HG03175 (cell line): Measurements from ENCODE around the gene LCT.
"Not testable (repeated sequence)": the region's sequence is repeated elsewhere in the genome, so short reads cannot be mapped to it uniquely, and the experiment has no call there.

Experiments used
- ATAC-seq: cut with Tn5 transposase; IDR thresholded peaks from one replicate; pipeline ENCODE4 v1.9.1; 2021; ENCODE audit warnings: mild to moderate bottlenecking, moderate library complexity; ENCODE audit not compliant: unreplicated experiment

LCT gene

GRCh38 chr2:135836596-135837270 lies at the start of gene LCT:
TSS of gene LCT (minus strand) at chr2:135837184. CDS start at chr2:135837169, 15 bp downstream.
- no peak for ATAC-seq

DNA sequence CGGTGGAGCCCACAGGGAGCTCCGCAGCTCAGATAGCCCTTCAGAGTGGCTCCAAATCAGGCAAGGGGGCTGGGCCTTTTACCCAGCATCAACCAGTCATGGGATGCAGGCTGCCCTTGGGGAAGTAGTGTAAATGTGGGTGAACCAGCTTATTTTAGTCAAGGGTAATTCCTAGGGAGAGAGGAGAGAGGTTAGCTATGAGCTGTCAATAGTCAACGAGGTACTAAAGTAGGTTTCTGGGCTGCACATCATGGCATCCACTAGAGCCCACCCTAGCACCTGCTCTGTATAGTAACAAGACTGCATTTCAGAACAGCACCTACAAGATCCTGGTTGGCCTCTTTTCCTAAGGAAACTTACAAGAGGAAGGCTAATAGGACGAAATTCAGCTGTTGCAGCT lies 48.7 kb upstream of the LCT start:
- ATAC-seq = no peak

DNA sequence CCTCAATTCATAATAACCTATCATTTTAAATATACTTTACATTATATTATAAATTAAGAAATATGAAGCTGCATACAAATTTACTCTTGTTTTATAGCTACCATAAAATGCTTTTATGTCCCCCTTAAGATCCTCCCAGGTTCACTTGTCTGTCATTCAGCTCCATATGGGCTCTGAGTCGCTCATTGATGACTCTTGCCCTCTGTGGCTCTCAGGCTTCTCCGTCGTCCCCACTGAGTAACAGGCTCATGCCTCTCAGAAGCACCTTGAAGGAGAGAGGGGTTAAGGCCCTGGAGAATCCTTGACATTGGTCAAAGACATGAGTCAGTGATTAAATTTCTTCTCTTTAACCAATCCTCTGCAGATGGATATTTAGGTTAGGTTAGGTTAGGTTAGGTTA lies 45.4 kb upstream of the LCT start:
- ATAC-seq = no peak

- not testable (repeated sequence) for ATAC-seq
These were observed 39.8 kb upstream of the LCT start for GRCh38 chr2:135876770-135877169.

DNA sequence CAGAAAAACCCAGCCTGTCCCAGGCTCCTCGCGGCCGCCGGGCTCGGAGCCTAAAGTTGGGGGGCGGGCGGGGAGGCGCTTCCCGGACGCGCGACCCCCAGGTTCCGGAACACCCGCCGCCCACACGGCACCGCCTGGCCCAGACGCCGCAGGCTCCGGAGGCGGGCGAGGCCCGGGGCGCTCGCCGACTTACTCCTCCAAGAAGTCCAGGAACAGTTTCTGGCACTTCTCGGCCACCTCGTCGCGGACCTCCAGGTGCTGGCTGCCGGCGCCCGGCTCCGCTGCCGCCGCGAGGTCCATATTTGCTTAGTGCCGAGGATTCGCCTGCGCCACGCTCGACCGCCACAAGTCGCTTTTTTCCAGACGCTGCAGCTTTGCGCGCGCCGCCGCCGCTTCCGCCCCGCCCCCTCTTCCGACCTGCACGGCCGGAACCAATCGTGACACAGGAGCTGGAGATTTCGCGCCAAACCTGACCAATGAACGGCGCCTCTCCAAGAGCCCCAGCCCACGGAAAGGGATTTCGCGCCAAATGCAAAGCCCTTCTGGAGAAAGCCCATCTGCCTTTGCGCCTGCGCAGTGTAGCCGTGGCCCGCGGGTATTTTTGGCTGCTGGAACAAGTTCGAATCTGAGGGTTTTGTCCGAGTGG lies 39.2 kb upstream of the LCT start, which contains the start of gene MCM6:
TSS of gene MCM6 (minus strand) at position 378 of the 646 bp plus-strand sequence. CDS start at position 300, 78 bp downstream.
- peak; percentile 93 for ATAC-seq

DNA sequence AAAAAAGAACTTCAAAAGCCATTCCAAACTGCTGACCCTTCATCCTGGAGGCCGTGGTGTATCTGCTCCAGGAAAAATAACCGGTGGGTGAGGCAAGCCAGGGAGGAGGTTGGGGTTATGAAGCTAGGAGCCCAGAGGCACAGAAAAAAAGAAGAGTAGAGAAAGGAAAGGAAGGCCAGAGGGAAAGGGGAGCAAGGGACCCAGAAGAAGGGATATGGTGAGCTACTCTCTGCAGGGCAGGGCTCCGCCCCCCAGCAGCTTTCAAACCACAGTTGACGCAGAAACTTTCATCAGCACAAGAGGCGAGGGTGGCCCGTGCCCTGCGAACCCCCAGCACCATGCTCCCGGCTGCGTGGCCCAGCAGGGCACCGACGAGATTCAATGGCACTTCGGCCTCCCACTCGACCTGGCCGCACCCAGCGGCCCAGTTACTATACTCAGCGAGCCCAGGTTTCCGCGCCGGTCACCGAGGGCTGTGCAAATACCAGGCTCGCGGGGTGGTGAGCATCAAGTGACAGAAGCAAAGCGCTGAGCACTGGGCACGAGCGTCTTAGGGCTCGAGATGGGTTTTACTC lies 38.6 kb upstream of the LCT start:
- peak; percentile 63 for ATAC-seq

- no peak for ATAC-seq
These were observed 37.9 kb upstream of the LCT start for GRCh38 chr2:135874777-135875365.

- ATAC-seq = peak; percentile 49
These were observed 33.6 kb upstream of the LCT start for GRCh38 chr2:135870571-135870970.

DNA sequence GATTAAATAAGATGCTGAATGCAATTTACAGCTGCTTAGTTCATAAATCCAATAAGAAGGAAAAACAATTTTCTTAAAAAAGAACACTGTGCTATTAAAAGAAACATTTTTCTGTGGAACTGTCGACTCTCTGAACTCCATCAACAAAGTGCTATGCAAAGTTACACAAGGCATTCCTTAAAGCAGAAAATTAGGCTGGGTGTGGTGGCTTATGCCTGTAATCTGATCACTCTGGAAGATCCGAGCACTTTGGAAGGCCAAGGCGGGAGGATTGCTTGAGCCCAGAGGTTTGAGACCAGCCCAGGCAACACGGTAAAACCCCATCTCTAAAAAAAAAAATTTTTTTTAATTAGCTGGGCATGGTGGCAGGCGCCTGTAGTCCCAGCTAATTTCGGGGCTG lies 26.2 kb upstream of the LCT start:
- ATAC-seq = no peak

GRCh38 chr2:135862718-135863117 lies 25.7 kb upstream of the LCT start:
- no peak for ATAC-seq

DNA sequence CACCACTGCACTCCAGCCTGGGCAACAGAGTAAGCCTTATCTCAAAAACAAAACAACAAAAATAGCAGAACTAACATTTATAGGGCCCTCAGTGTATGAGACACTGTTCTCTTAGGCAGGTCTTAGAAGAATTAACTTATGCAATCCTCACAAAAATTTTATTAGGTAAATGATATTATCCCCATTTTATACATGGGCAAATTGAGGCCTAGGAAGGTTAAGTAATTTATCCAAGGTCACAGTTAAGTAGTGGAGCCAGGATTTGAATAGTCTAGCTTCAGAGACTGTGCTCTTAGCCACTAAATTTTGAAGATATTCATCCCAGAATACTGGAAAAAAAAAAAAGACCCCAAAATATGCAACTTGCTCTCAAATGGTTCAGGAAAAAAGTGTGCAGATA lies 16.4 kb upstream of the LCT start:
- ATAC-seq = no peak

GRCh38 chr2:135851858-135852257 lies 14.9 kb upstream of the LCT start:
- no peak for ATAC-seq

GRCh38 chr2:135850892-135851668 lies 14.1 kb upstream of the LCT start:
- no peak for ATAC-seq

GRCh38 chr2:135849087-135849486 lies 12.1 kb upstream of the LCT start:
- ATAC-seq = no peak

- ATAC-seq = no peak
These were observed 9.0 kb upstream of the LCT start for GRCh38 chr2:135845997-135846396.

GRCh38 chr2:135845257-135845656 lies 8.3 kb upstream of the LCT start:
- no peak for ATAC-seq

DNA sequence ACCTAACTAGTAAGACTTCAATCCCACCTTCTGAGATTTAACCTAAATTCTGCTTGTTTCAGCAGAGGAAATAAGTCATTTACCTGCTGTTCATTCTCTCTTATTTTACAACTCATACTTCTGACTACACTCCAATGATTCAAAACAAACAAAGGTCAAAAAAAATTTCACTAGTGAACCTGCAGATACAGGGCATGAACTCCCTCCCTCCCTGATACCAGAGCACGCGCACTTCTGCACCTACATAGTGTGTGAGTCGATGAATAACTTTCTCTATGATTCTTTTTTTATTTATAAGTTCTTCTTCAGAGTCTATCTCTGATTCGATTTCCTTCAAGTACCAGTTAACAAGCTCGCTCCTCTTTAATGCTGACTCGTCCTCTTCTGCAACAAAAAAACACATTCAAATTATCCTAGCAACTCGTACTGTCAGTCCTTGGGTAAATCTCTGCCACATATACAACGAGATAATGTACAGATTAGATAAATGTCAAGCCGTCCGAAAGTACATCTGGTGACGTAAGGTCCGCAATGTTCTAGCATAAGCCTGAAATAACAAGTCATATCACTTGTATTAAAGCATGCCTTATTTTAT lies 7.4 kb upstream of the LCT start:
- no peak for ATAC-seq

DNA sequence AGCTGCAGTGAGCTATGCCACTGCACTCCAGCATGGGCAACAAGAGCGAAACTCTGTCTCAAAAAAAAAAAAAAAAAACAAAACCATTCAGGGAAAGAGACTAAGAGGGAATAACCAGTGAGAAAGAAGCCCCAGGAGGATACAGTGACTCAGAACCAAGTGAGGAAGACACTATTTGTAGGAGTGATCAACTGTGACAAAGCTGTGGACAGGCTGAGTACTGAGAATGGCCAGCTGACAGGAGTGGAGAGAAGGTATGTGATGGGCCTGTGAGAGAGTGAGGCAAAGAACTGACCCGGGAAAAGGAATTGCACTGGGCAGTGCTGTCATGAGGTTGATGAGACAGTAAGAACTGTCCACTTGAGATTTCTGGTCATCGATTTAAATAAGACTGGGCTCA lies 6.7 kb upstream of the LCT start:
- no peak for ATAC-seq

GRCh38 chr2:135840601-135841000 lies 3.6 kb upstream of the LCT start:
- ATAC-seq = no peak

GRCh38 chr2:135839713-135840112 lies 2.7 kb upstream of the LCT start:
- no peak for ATAC-seq

DNA sequence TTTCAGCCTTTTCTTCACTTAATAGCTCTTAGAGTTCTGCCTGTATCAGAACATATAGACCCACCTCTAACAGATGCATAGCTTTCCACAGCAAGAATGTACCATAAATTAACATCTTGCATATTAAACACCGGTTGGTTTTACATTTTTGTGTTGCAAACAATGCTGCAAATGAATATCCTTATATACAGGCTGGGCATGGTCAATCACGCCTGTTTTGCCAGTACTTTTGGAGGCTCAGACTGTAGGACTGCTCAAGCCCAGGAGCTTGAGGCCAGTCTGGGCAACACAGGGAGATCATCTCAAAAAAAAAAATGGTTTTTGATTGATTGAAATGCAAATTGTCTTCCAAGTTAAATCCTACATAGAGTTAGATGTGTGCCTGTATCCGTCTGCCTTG lies 1.5 kb upstream of the LCT start:
- no peak for ATAC-seq
